ENCODE results near the gene SCG3.
"Not testable (repeated sequence)": the region's sequence is repeated elsewhere in the genome, so short reads cannot be mapped to it uniquely, and the experiment has no call there.

SCG3 gene

DNA sequence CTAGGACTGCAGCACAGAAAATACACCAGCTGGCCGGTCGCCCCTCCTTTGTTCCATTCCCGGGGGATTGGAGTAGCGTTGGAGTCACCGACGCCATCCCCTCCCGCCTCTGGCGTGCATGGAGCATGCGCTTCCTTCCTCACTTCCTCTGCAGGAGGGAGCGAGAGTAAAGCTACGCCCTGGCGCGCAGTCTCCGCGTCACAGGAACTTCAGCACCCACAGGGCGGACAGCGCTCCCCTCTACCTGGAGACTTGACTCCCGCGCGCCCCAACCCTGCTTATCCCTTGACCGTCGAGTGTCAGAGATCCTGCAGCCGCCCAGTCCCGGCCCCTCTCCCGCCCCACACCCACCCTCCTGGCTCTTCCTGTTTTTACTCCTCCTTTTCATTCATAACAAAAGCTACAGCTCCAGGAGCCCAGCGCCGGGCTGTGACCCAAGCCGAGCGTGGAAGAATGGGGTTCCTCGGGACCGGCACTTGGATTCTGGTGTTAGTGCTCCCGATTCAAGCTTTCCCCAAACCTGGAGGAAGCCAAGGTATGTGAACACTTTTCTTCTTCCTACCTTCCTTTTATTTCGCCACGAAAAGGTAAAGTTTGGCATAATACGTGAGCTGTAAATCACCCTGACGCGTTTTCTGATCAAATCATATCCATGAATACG lies at the start of gene SCG3:
SCG3 (plus strand) TSS at position 201 of the 661 bp plus-strand sequence; CDS start at position 454, 253 bp downstream.
- DNase-seq (ENCODE audit: low read depth): peak; percentile 15

- DNase-seq (ENCODE audit: low read depth): no peak
These were observed 46.6 kb upstream of the SCG3 start for GRCh38 chr15:51634591-51635198.

DNA sequence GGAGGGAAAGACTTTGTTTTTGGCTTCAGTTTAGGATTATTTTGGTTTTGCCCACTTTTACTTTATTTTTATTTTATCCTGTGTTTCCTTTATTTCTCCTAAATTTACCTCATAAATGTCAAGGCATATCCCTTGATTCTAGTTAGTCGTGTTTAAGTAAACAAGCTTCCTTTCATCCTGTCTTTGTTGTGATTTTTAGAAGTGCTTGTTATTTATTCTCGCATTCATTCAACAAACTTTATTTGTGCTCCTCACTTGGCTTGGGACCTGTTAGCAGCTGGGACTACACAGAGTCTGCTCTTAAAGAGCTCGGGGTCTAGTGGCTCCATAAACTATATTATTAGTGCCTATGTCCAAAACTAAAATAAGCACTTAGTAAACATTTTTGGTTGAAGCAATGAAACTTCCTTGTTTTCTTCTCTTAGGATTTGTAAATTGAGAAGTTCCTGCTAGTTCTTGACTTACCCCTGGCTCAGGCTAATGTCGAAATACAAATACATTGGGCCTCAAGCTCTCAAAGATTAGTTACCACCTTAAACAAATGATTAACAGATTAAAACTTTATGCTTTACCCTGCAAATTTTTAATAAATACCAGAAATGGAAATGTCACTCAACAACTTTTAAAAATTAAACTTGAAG lies 39.7 kb upstream of the SCG3 start:
- DNase-seq (ENCODE audit: low read depth): no peak

- DNase-seq (ENCODE audit: low read depth): no peak
These were observed 38.6 kb upstream of the SCG3 start for GRCh38 chr15:51642696-51643095.

- DNase-seq (ENCODE audit: low read depth): no peak
These were observed 34.2 kb upstream of the SCG3 start for GRCh38 chr15:51647128-51647562.

DNA sequence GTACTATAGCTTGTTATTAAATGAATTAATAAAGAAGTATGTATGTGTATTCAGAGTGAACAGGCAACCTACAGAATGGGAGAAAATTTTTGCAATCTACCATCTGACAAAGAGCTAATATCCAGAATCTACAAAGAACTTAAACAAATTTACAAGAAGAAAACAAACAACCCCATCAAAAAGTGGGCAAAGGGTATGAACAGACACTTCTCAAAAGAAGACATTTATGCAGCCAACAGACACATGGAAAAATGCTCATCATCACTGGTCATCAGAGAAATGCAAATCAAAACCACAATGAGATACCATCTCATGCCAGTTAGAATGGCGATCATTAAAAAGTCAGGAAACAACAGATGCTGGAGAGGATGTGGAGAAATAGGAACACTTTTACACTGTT lies 33.2 kb upstream of the SCG3 start:
- not testable (repeated sequence) for DNase-seq (ENCODE audit: low read depth)

DNA sequence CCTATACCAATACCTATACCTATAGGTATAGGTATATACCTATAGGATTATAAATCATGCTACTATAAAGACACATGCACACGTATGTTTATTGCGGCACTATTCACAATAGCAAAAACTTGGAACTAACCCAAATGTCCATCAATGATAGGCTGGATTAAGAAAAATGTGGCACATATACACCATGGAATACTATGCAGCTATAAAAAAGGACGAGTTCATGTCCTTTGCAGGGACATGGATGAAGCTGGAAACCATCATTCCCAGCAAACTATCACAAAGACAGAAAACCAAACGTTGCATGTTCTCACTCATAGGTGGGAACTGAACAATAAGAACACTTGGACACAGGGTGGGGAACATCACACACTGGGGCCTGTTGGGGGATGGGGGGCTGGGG lies 32.7 kb upstream of the SCG3 start:
- not testable (repeated sequence) for DNase-seq (ENCODE audit: low read depth)

DNA sequence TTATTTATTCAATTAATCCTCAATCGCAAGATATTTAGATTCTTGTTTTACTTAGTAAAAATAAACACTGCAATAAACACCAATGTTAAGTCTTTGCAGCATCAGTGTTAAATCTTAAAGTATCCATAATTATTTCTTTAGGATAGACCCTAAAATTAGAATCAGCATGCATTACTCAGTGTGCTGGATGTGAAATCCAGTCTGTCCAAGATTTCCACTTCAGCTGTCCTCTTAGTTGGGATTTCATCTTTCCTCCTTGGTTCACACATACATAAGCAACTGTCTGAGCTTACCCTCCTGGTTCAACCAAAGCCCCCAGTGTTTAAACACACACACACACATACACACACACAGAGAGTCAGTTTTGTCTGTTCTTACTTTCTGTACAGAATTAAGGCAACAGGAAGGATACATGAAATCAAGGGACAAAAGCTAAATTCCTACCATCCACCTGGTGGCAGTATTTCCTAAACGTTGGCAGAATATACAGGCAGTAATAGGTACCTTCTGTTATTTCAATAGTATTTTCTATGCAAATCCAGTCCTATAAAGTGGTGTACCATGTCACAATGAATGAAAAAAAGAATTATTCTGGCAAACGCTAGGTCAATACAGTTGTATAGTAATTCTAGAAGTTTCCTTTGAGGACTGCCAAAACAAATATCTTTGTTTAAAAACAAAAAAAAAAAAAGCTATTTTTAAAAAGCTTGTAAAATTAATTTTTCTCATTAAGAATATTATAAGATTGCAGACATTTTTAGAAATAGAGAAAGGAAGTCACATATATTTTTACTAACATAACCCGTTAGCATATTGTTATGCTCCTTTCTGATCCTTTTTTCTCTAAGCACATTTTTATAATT lies 31.4 kb upstream of the SCG3 start:
- DNase-seq (ENCODE audit: low read depth): no peak

- DNase-seq (ENCODE audit: low read depth): no peak
These were observed 29.1 kb upstream of the SCG3 start for GRCh38 chr15:51652084-51652668.

- not testable (repeated sequence) for DNase-seq (ENCODE audit: low read depth)
These were observed 25.8 kb upstream of the SCG3 start for GRCh38 chr15:51655401-51656057.

DNA sequence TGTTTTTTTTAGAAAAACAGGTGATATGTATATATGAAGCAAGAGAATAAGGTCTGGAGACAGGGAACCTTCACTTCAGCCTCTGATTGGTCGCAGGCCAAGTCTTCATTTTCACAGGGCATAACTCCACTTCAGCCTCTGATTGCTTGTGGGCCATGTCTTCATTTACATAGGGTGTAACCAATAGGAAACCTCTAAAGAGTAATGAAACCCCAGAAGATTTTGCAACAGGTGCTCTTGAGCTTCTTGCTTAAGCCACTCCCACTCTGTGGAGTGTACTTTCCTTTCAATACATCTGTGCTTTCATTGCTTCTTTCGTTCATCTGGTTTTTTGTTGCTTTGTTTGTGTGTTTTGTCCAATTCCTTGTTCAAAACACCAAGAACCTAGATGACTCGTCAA lies 22.6 kb upstream of the SCG3 start:
- no peak for DNase-seq (ENCODE audit: low read depth)

DNA sequence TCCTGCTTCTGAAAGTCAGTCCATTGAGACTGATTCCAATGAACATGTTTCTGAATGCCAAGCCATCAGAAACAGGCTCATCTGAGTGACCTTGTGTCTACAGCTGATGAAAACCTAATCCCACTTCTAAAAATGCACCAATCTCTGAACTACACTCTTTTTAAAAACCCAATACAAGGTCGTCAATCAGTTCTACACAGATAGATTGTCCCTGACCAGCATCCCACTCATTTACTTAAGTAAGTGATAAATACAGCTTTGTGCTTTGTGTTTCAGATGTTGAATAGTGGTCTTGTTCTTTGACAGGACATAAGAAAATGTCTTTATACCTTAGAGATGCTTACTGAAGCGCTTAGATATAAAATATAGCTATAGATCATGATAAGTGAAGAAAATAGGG lies 20.2 kb upstream of the SCG3 start:
- no peak for DNase-seq (ENCODE audit: low read depth)

GRCh38 chr15:51667478-51667877 lies 13.8 kb upstream of the SCG3 start:
- DNase-seq (ENCODE audit: low read depth): no peak

- no peak for DNase-seq (ENCODE audit: low read depth)
These were observed 12.9 kb upstream of the SCG3 start for GRCh38 chr15:51668446-51668845.

DNA sequence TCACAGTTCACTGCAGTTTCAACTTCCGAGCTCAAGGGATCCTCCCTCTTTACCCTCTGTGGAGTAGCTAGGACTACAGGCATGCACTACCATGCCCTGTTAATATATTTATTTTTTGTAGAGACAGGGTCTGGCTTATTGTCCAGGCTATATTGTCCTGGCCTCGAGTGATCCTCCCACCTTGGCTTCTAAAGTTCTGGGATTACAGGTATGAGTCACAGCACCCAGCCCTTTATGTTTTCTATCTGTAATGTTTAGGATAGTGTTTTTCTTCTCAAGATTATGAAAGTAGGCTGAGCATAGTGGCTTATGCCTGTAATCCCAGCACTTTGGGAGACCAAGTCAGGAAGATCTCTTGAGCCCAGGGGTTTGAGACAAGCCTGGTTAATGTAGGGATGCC lies 11.9 kb upstream of the SCG3 start:
- no peak for DNase-seq (ENCODE audit: low read depth)

DNA sequence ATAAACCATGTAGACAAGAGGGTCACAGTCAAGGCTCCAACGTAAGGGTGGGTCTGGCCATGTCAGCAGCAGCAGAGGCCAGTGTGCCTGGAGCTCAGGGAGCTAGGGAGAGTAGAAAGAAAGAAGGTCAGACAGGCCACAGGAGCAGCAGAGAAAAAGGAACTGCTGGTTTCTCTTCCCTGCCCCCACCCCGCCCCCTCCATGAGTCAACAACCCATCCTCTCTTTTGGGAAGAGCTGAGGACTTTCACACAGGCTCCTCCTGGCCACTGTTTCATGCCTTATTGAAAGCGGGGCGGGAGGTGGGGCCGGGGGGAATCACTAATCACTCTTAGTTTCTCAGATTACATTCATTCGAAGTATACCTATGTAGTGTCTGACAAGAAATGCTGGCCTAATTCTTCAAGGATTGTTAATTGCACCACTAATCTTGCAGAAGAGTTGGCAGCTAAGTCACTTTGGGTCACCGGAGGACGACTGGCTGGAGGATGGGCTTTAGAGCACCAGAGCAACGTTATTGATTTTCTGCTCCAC lies 9.1 kb upstream of the SCG3 start:
- no peak for DNase-seq (ENCODE audit: low read depth)

GRCh38 chr15:51672913-51673857 lies 8.1 kb upstream of the SCG3 start:
- DNase-seq (ENCODE audit: low read depth): no peak

- DNase-seq (ENCODE audit: low read depth): no peak
These were observed 6.1 kb upstream of the SCG3 start for GRCh38 chr15:51675234-51675633.

- DNase-seq (ENCODE audit: low read depth): no peak
These were observed 4.3 kb upstream of the SCG3 start for GRCh38 chr15:51677021-51677420.

GRCh38 chr15:51677452-51677851 lies 3.9 kb upstream of the SCG3 start:
- DNase-seq (ENCODE audit: low read depth): no peak

Measured in stimulated activated CD8-positive, alpha-beta memory T cell treated with anti-CD3 and anti-CD28 coated beads, Interleukin-7, amount 100 ng/mL, for 24 hours (primary cell).